RWPE2 (cell line): Measurements from ENCODE around the gene RPL3.

ENCODE experiments used
- ATAC-seq: fragments of 200-7000 bp; cut with Tn5 transposase; 3 replicates; pipeline ENCODE4 v1.9.1; 2021; ENCODE audit warnings: low read depth
- DNase-seq: peaks from one replicate; pipeline ENCODE4 v3.0.0-alpha.2; 2020; ENCODE audit warnings: low spot score
- H3K27ac ChIP-seq: fragments of 450-650 bp; 2 replicates; pipeline ENCODE4 v1.5.1; 2017; ENCODE audit warnings: mild to moderate bottlenecking; ENCODE audit not compliant: poor library complexity, severe bottlenecking
- H3K27me3 ChIP-seq: fragments of 250-450 bp; sonication (Bioruptor Pico); 2 replicates; pipeline ENCODE4 v1.5.1; 2021; ENCODE audit warnings: mild to moderate bottlenecking, moderate library complexity; ENCODE audit not compliant: insufficient read depth, poor library complexity, severe bottlenecking
- H3K36me3 ChIP-seq: fragments of 250-450 bp; sonication (Bioruptor Pico); 2 replicates; pipeline ENCODE4 v1.5.1; 2020; ENCODE audit warnings: low read depth, mild to moderate bottlenecking, moderate library complexity
- H3K4me1 ChIP-seq: fragments of 250-450 bp; sonication (Bioruptor Pico); 2 replicates; pipeline ENCODE4 v1.5.1; 2021; ENCODE audit warnings: mild to moderate bottlenecking, moderate library complexity; ENCODE audit not compliant: insufficient read depth, poor library complexity, severe bottlenecking
- H3K4me3 ChIP-seq: fragments of 250-450 bp; sonication (Bioruptor Pico); 2 replicates; pipeline ENCODE4 v1.5.1; 2021; ENCODE audit warnings: mild to moderate bottlenecking, moderate library complexity; ENCODE audit not compliant: severe bottlenecking
- H3K9me3 ChIP-seq: fragments of 250-450 bp; sonication (Bioruptor Pico); 2 replicates; pipeline ENCODE4 v1.5.1; 2021; ENCODE audit warnings: mild to moderate bottlenecking, moderate library complexity; ENCODE audit not compliant: severe bottlenecking
- TF ChIP-seq, protein P1 (sequence below): fragments of 450-650 bp; IDR thresholded peaks from one replicate; pipeline ENCODE4 v1.5.1; 2017; ENCODE audit warnings: mild to moderate bottlenecking, moderate library complexity; ENCODE audit not compliant: poor library complexity, severe bottlenecking

RPL3 gene

DNA sequence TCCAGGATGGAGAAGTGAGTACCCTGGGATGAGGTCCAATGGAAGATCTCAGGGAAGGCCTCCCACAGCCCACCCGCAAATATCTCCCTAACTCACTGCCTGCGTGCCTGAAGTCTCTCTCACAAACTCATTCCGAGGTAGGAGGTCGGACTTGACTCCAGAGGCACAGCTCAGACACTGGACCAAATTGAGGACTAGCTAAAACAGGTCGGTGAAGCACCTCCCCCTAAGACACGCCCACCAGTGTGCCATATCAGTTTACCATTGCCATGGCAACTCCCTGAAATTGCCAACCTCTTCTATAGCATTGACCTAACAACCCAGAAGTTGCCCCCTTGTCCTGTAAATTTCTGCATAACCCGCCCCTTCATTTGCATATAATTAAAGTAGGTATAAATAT lies 17.5 kb downstream of the RPL3 start:
- no peak for ATAC-seq
- H3K27ac ChIP-seq = no peak overlapping the region
- peaks cover 4% of the 10 kb centered on the region; the same call in 1 of the 2 replicates for H3K36me3 ChIP-seq
- DNase-seq = no peak
- no peaks in the 10 kb centered on the region for H3K9me3 ChIP-seq
- TF ChIP-seq, protein P1, sequence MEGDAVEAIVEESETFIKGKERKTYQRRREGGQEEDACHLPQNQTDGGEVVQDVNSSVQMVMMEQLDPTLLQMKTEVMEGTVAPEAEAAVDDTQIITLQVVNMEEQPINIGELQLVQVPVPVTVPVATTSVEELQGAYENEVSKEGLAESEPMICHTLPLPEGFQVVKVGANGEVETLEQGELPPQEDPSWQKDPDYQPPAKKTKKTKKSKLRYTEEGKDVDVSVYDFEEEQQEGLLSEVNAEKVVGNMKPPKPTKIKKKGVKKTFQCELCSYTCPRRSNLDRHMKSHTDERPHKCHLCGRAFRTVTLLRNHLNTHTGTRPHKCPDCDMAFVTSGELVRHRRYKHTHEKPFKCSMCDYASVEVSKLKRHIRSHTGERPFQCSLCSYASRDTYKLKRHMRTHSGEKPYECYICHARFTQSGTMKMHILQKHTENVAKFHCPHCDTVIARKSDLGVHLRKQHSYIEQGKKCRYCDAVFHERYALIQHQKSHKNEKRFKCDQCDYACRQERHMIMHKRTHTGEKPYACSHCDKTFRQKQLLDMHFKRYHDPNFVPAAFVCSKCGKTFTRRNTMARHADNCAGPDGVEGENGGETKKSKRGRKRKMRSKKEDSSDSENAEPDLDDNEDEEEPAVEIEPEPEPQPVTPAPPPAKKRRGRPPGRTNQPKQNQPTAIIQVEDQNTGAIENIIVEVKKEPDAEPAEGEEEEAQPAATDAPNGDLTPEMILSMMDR = no peak
- H3K4me1 ChIP-seq = peaks cover 4% of the 10 kb centered on the region
- H3K4me3 ChIP-seq = no peak overlapping the region
- H3K27me3 ChIP-seq = no peaks in the 10 kb centered on the region

- DNase-seq = no peak
- Histone ChIP-seq H3K27ac (no peak overlapping the region), H3K4me1 (peaks cover 4% of the 10 kb centered on the region), H3K36me3 (no peaks in the 10 kb centered on the region), H3K9me3 (no peaks in the 10 kb centered on the region), H3K4me3 (no peak overlapping the region), H3K27me3 (no peaks in the 10 kb centered on the region)
- no peak for ATAC-seq
- TF ChIP-seq, protein P1 = no peak
Measured at GRCh38 chr22:39301108-39301507, 18.3 kb downstream of the RPL3 start.

DNA sequence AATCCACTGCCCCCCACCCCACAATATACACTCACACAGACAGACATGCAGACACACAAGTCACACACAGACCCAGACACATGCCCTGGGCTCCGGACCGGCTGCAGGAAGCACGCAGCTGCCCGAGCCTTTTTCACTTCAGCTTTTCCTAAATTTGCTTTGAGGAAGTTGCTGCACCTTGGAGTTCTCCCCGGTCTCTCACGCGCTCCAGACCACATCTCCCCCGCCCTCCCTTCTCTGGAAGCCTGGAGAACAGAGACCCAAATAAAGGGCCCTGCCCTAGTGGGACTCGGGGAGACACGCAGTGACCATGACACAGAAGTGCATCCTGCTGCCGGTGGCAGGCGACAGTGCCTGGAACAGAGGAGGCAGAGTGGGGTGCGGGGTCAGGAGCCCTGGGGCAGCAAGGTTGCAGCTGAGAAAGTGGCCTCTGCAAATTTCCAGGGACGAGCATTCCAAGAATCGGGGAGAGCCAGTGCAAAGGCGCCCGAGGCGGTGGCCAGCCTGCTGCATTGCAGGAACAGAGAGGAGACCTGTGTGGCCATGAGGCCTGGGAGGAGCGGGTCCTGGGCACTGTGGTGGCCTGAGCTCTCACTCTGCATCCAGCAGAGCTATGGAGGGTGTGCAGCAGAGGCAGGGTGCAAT lies 19.1 kb downstream of the RPL3 start:
- Histone ChIP-seq H3K36me3 (no peaks in the 10 kb centered on the region), H3K4me3 (no peak overlapping the region), H3K4me1 (peaks cover 4% of the 10 kb centered on the region), H3K9me3 (no peaks in the 10 kb centered on the region), H3K27me3 (no peaks in the 10 kb centered on the region), H3K27ac (no peak overlapping the region)
- TF ChIP-seq, protein P1 = no peak
- ATAC-seq (peak; percentile 20; the same call in 1 of the 3 replicates), DNase-seq (no peak)

GRCh38 chr22:39299829-39300178 lies 19.6 kb downstream of the RPL3 start:
- no peak for DNase-seq
- no peak overlapping the region for H3K27ac ChIP-seq
- TF ChIP-seq, protein P1 = no peak
- H3K4me3 ChIP-seq = no peak overlapping the region
- no peak for ATAC-seq
- peaks cover 4% of the 10 kb centered on the region for H3K4me1 ChIP-seq
- H3K27me3 ChIP-seq = no peaks in the 10 kb centered on the region
- no peaks in the 10 kb centered on the region for H3K36me3 ChIP-seq
- no peaks in the 10 kb centered on the region for H3K9me3 ChIP-seq

DNA sequence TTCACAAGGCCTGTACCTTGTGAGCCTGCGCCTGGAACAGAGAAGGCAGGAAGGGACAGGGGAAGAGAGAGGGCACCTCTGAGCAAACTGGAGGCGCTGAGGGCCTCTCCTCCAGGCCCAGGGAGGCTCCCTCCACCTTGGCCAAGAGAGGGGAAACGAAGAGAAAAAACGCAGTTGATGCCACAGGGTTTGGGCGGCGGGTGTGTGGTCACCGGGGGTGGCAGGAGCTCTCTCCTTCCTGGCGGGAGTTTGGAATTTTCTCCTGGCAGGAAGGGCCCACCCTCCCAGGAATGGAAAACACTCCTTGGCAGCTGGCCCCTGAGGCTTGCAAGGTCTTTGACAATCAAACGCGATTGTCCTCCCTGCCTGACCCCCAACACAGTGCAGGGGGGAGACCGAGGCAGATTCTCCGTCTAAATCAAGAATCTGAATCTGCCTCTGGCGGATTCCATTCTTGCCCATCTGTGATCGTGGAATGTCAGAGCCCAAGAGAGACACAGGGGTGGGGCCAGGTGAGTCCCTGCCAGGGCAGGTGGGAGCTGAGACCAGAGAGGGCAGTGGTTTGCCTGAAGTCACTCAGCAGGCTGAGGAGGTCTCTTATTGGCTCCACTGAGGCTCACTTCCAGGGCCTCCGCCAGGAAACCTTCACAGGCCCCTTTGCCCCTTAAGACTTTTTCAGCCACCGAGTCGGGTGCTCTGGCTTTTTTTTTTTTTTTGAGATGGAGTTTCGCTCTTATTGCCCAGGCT lies 21.0 kb downstream of the RPL3 start:
- Histone ChIP-seq H3K27me3 (no peaks in the 10 kb centered on the region), H3K4me1 (peaks cover 4% of the 10 kb centered on the region), H3K36me3 (no peaks in the 10 kb centered on the region), H3K9me3 (no peaks in the 10 kb centered on the region), H3K27ac (peak overlapping the region; percentile 39), H3K4me3 (no peak overlapping the region)
- ATAC-seq (no peak), DNase-seq (no peak)
- TF ChIP-seq, protein P1 = no peak
